BJ (cell line): ENCODE data around the gene LORICRIN. TPM values are rescaled to one million over a fixed set of nuclear protein-coding genes. Genes with fewer than 3 reads are reported as not detected.

Source experiments
- CTCF ChIA-PET: fragments of 350-600 bp; formaldehyde crosslinking; extraction: SDS; loops from one replicate; lab custom pipeline; 2021; ENCODE audit warnings: antibody characterized with exemption, inconsistent platforms; lab: Yijun Ruan, JAX
- POLR2A ChIA-PET: fragments of 300-600 bp; sonication (Branson Sonifier 250); formaldehyde crosslinking; extraction: SDS; loops from one replicate; lab custom pipeline; 2021; ENCODE audit warnings: antibody characterized with exemption; lab: Charles Lee
- DNase-seq: peaks from one replicate; pipeline ENCODE4 v3.0.0-alpha.2; 2011; ENCODE audit warnings: low read depth
- H3K27me3 ChIP-seq: 2 replicates; pipeline ENCODE4 v1.6.0; 2011; ENCODE audit warnings: low read length; ENCODE audit not compliant: control insufficient read depth, insufficient read depth
- H3K36me3 ChIP-seq: 2 replicates; pipeline ENCODE4 v1.5.1; 2011; ENCODE audit warnings: low read length; ENCODE audit not compliant: control insufficient read depth, insufficient read depth
- H3K4me3 ChIP-seq: 2 replicates; pipeline ENCODE4 v1.5.1; 2011; ENCODE audit warnings: low read depth, mild to moderate bottlenecking, control low read depth, low read length
- CTCF ChIP-seq: IDR thresholded peaks from 2 replicates; pipeline ENCODE4 v1.5.1; 2011; ENCODE audit warnings: low read depth, mild to moderate bottlenecking, control low read depth, inconsistent platforms, low read length, moderate library complexity; ENCODE audit not compliant: insufficient read depth
- polyA plus RNA-seq: library from polyadenylated mRNA; depleted of rRNA; stranded (reverse); fragments of >200 nt; gene quantifications from 2 replicates; pipeline ENCODE4 v1.2.3, GENCODE V29; 2011; rRNA removed

The LORICRIN gene
- polyA plus RNA-seq, 1 experiment, result not detected

GRCh38 chr1:153306303-153307220 lies 47.1 kb downstream of the LORICRIN start:
- ChIA-PET CTCF (no interaction called here), POLR2A (no interaction called here)
- no peak overlapping the region for H3K4me3 ChIP-seq
- H3K36me3 ChIP-seq, result no peaks in the 10 kb centered on the region
- TF ChIP-seq CTCF, result no peak
- no peak for DNase-seq
- H3K27me3 ChIP-seq, result no peaks in the 10 kb centered on the region

DNA sequence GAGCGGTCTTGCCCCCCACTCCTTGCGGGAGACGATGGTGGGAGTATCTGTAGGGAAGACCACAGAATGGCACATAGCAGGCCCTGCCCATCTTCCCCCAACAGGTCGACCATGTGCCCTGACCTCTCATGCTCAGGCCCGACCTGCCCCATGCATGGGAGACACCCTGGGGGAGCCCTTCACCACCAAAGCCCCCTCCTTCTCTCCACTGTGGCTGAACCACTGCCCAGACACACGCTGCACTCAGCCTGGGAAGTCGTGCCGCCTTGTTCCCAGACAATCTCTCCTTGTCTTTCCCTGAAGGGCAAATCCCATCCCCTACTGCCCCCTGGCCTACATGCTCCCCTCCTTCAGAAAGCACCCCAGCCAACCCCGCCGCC lies 47.7 kb downstream of the LORICRIN start:
- POLR2A ChIA-PET, result no interaction called here
- Histone ChIP-seq H3K36me3 (no peaks in the 10 kb centered on the region), H3K27me3 (no peaks in the 10 kb centered on the region), H3K4me3 (no peak overlapping the region)
- CTCF ChIA-PET, result no interaction called here
- DNase-seq, result no peak
- TF ChIP-seq CTCF, result no peak

DNA sequence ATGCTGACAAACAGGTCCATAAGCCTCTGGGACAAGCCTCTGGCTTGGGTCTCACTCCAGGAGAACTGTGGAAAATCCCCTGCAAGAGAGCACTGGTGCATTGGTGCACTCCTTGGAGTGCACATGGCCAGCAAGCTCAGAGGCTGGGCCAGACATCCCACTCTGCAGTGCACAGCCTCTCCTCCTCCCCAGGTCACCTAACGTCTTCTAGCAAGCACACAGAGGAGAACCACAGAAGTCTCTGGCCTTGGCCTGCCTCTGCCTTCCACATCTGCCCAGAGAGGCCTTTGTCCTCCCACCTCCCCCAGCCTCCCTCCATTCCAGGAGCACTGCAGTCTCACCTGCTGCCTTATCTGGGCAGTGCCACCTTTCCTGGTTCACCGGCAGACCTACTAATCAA lies 49.1 kb downstream of the LORICRIN start:
- no peaks in the 10 kb centered on the region for H3K36me3 ChIP-seq
- H3K27me3 ChIP-seq, result no peaks in the 10 kb centered on the region
- DNase-seq, result no peak
- H3K4me3 ChIP-seq, result no peak overlapping the region
- CTCF ChIA-PET, result no interaction called here
- TF ChIP-seq CTCF, result no peak
- POLR2A ChIA-PET, result no interaction called here

GRCh38 chr1:153309441-153309840 lies 50.0 kb downstream of the LORICRIN start:
- ChIA-PET CTCF (no interaction called here), POLR2A (no interaction called here)
- Histone ChIP-seq H3K27me3 (no peaks in the 10 kb centered on the region), H3K4me3 (no peak overlapping the region), H3K36me3 (no peaks in the 10 kb centered on the region)
- DNase-seq, result no peak
- no peak for TF ChIP-seq CTCF

DNA sequence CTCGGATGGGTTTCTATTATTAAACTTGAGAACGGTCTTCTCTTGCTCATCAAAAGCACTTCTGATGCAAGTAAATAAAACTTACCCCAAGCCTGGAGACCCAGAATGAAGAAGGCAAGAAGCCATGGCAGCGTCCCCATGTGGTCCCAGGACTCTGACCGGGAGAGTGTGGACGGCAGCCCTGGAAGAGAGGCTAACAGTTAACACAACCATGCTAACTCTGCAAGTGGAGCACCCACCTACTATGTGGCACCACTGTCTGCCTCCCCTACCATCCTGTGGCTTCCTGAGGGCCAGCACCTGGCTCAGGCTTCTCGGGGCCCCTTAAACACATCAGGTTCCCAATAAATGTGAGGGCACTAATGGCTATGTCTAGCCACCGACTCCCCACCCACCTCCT lies 51.0 kb downstream of the LORICRIN start:
- no peaks in the 10 kb centered on the region for H3K36me3 ChIP-seq
- H3K27me3 ChIP-seq, result no peaks in the 10 kb centered on the region
- ChIA-PET POLR2A (no interaction called here), CTCF (no interaction called here)
- DNase-seq, result no peak
- TF ChIP-seq CTCF, result no peak
- no peak overlapping the region for H3K4me3 ChIP-seq

Other genes with a start within 250 kb of the LORICRIN start
- not detected in 2 replicates for gene SPRR1B, start 228.5 kb upstream of the LORICRIN start, polyA plus RNA-seq
- gene SPRR2D, start 218.6 kb upstream of the LORICRIN start, polyA plus RNA-seq, result not detected in 2 replicates
- not detected in 2 replicates for gene SPRR2A, start 202.2 kb upstream of the LORICRIN start, polyA plus RNA-seq
- not detected in 2 replicates for gene SPRR2B, start 188.1 kb upstream of the LORICRIN start, polyA plus RNA-seq
- gene SPRR2E, start 165.2 kb upstream of the LORICRIN start, polyA plus RNA-seq, result not detected in 2 replicates
- not detected in 2 replicates for gene SPRR2F, start 146.2 kb upstream of the LORICRIN start, polyA plus RNA-seq
- gene SPRR2G, start 108.8 kb upstream of the LORICRIN start, polyA plus RNA-seq, result not detected in 2 replicates
- not detected in 2 replicates for gene LELP1, start 56.3 kb upstream of the LORICRIN start, polyA plus RNA-seq
- gene PRR9, start 42.1 kb upstream of the LORICRIN start, polyA plus RNA-seq, result not detected in 2 replicates
- gene PGLYRP3, start 53.3 kb downstream of the LORICRIN start, polyA plus RNA-seq, result not detected in 2 replicates
- not detected in 2 replicates for gene PGLYRP4, start 89.2 kb downstream of the LORICRIN start, polyA plus RNA-seq
- gene S100A9, start 98.2 kb downstream of the LORICRIN start, polyA plus RNA-seq, result not detected in 2 replicates
- not detected in 2 replicates for gene S100A12, start 115.9 kb downstream of the LORICRIN start, polyA plus RNA-seq
- gene S100A8, start 131.4 kb downstream of the LORICRIN start, polyA plus RNA-seq, result not detected in 2 replicates
- not detected in 2 replicates for gene S100A7A, start 156.8 kb downstream of the LORICRIN start, polyA plus RNA-seq
- not detected in 2 replicates for gene S100A7, start 201.0 kb downstream of the LORICRIN start, polyA plus RNA-seq